HEK293T (cell line): ENCODE data around the gene SSH2.

ENCODE experiments used
- ARNT ChIP-seq: fragments of 450-650 bp; IDR thresholded peaks from 2 replicates; pipeline ENCODE4 v1.6.1; 2017; ENCODE audit warnings: mild to moderate bottlenecking
- BHLHE40 ChIP-seq: fragments of 450-650 bp; IDR thresholded peaks from 2 replicates; pipeline ENCODE4 v1.6.1; 2016; ENCODE audit warnings: mild to moderate bottlenecking, moderate library complexity, borderline replicate concordance
- CTBP1 ChIP-seq: fragments of 450-650 bp; IDR thresholded peaks from 2 replicates; pipeline ENCODE4 v1.6.1; 2016; ENCODE audit warnings: borderline replicate concordance
- ELF4 ChIP-seq: fragments of 450-650 bp; IDR thresholded peaks from 2 replicates; pipeline ENCODE4 v1.6.1; 2017; ENCODE audit warnings: antibody characterized with exemption
- FOXK2 ChIP-seq: fragments of 450-650 bp; IDR thresholded peaks from 2 replicates; pipeline ENCODE4 v1.6.1; 2016; ENCODE audit warnings: mild to moderate bottlenecking
- FOXM1 ChIP-seq: fragments of 450-650 bp; IDR thresholded peaks from 2 replicates; pipeline ENCODE4 v1.6.1; 2017; ENCODE audit warnings: mild to moderate bottlenecking, borderline replicate concordance
- HDGF ChIP-seq: fragments of 450-650 bp; IDR thresholded peaks from 2 replicates; pipeline ENCODE4 v1.6.1; 2017; ENCODE audit warnings: antibody characterized with exemption, borderline replicate concordance
- NFRKB ChIP-seq: fragments of 450-650 bp; IDR thresholded peaks from 2 replicates; pipeline ENCODE4 v1.6.1; 2016; ENCODE audit warnings: mild to moderate bottlenecking, moderate library complexity
- SP1 ChIP-seq: fragments of 450-650 bp; IDR thresholded peaks from 2 replicates; pipeline ENCODE4 v1.6.1; 2017
- SUZ12 ChIP-seq: fragments of 450-650 bp; IDR thresholded peaks from 2 replicates; pipeline ENCODE4 v1.6.1; 2016; ENCODE audit warnings: mild to moderate bottlenecking
- TARDBP ChIP-seq: fragments of 450-650 bp; IDR thresholded peaks from 2 replicates; pipeline ENCODE4 v1.6.1; 2016
- ZNF384 ChIP-seq: fragments of 450-650 bp; IDR thresholded peaks from 2 replicates; pipeline ENCODE4 v1.6.1; 2016
- TF ChIP-seq, protein P1 (sequence below): fragments of 450-650 bp; IDR thresholded peaks from 2 replicates; pipeline ENCODE4 v1.6.1; 2016

DNA sequence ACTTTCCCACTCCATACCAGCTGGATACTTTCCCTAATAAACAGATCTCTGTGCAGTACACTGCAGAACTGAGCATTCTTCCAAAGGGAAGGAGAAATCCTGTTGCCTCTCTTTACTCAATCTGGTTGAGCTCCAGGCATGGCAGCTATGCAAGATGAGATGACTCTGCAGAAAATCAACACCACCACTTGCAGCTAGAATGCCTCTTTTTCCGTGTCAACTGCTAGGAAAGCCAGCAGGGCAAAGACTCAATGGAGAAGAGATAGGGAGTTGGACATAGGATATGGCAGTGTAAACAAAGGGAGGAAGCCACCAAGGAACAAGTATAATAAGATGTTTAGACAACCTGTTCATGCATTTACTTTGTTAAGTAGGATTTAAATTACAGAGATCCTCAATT is 266.9 kb downstream of the SSH2 start:
- TF ChIP-seq BHLHE40 (no peak), ELF4 (no peak), ZNF384 (no peak), FOXK2 (no peak), SUZ12 (no peak), ARNT (no peak), CTBP1 (no peak), SP1 (no peak), NFRKB (no peak), FOXM1 (no peak), HDGF (no peak), TARDBP (no peak)
- TF ChIP-seq, protein P1, sequence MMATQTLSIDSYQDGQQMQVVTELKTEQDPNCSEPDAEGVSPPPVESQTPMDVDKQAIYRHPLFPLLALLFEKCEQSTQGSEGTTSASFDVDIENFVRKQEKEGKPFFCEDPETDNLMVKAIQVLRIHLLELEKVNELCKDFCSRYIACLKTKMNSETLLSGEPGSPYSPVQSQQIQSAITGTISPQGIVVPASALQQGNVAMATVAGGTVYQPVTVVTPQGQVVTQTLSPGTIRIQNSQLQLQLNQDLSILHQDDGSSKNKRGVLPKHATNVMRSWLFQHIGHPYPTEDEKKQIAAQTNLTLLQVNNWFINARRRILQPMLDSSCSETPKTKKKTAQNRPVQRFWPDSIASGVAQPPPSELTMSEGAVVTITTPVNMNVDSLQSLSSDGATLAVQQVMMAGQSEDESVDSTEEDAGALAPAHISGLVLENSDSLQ = no peak
